NCI-H2171 treated with DMSO at 0.1 percent for 48 hours (cell line): ENCODE measurements around the gene USP5.
"Not testable (repeated sequence)": the region's sequence is repeated elsewhere in the genome, so short reads cannot be mapped to it uniquely, and the experiment has no call there.

Source experiments
- DNase-seq: peaks from one replicate; lab custom pipeline; 2025; lab: John Stamatoyannopoulos, UW

The USP5 gene

GRCh38 chr12:6866163-6866919, 14.4 kb downstream of the USP5 start:
- DNase-seq: no peak

GRCh38 chr12:6866920-6867412, 15.0 kb downstream of the USP5 start:
- DNase-seq: no peak

- DNase-seq: peak; percentile 99
These were observed 15.7 kb downstream of the USP5 start, which contains the start of gene TPI1 for GRCh38 chr12:6867413-6868210. Gene TPI1 (plus strand): TSS chr12:6867531. CDS start chr12:6867567, 36 bp downstream.

- peak; percentile 87 for DNase-seq
These were observed 16.5 kb downstream of the USP5 start for GRCh38 chr12:6868211-6869048.

GRCh38 chr12:6869049-6870021, 17.4 kb downstream of the USP5 start:
- peak; percentile 99 for DNase-seq

GRCh38 chr12:6870304-6870703, 18.4 kb downstream of the USP5 start:
- not testable (repeated sequence) for DNase-seq

- DNase-seq: peak; percentile 99
These were observed 19.4 kb downstream of the USP5 start for GRCh38 chr12:6871052-6871957.

GRCh38 chr12:6872073-6873048, 20.4 kb downstream of the USP5 start:
- peak; percentile 98 for DNase-seq

GRCh38 chr12:6873094-6874014, 21.4 kb downstream of the USP5 start, which contains the start of gene SPSB2:
Gene SPSB2 (minus strand): TSS chr12:6873303. CDS start chr12:6872901, 402 bp downstream.
- DNase-seq: peak; percentile 100

- not testable (repeated sequence) for DNase-seq
These were observed 22.0 kb downstream of the USP5 start for GRCh38 chr12:6874015-6874368.

- not testable (repeated sequence) for DNase-seq
These were observed 27.9 kb downstream of the USP5 start for GRCh38 chr12:6879824-6880223.

- DNase-seq: no peak
These were observed 31.3 kb downstream of the USP5 start for GRCh38 chr12:6883252-6883651.

- DNase-seq: no peak
These were observed 31.7 kb downstream of the USP5 start for GRCh38 chr12:6883683-6884082.

GRCh38 chr12:6884539-6884938, 32.6 kb downstream of the USP5 start:
- no peak for DNase-seq

- not testable (repeated sequence) for DNase-seq
These were observed 34.5 kb downstream of the USP5 start for GRCh38 chr12:6886206-6886999.

- DNase-seq: no peak
These were observed 35.5 kb downstream of the USP5 start for GRCh38 chr12:6887460-6887859.

- no peak for DNase-seq
These were observed 36.4 kb downstream of the USP5 start for GRCh38 chr12:6888360-6888759.
